HG02970 (cell line): ENCODE measurements around the gene TRIM2.

Experiments used
- ATAC-seq: cut with Tn5 transposase; IDR thresholded peaks from one replicate; pipeline ENCODE4 v1.9.1; 2021; ENCODE audit warnings: mild to moderate bottlenecking, moderate library complexity, moderate number of reproducible peaks; ENCODE audit not compliant: unreplicated experiment, low FRiP score

TRIM2 gene

DNA sequence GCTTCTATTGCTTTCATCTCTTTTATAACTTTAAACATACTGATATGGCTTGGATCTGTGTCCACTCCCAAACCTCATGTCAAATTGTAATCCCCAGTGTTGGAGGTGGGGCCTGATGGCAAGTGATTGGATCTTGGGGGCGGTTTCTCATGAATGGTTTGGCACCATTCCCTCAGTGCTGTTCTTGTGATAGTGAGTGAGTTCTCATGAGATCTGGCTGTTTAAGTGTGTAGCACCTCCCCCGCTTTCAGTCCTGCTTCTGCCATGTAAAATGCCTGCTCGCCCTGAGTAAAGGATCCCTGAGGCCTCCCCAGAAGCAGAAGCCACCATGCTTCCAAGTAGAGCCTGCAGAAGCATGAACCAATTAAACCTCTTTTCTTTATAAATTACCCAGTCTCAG, 157.9 kb downstream of the TRIM2 start:
- ATAC-seq: no peak

- ATAC-seq: no peak
These were observed 159.8 kb downstream of the TRIM2 start for GRCh38 chr4:153364061-153364460.

GRCh38 chr4:153365003-153365402, 160.8 kb downstream of the TRIM2 start:
- no peak for ATAC-seq

GRCh38 chr4:153366486-153366885, 162.2 kb downstream of the TRIM2 start:
- no peak for ATAC-seq

GRCh38 chr4:153367092-153367491, 162.8 kb downstream of the TRIM2 start:
- ATAC-seq: no peak

- ATAC-seq: no peak
These were observed 164.8 kb downstream of the TRIM2 start for GRCh38 chr4:153369021-153369420.

GRCh38 chr4:153371701-153372234, 167.5 kb downstream of the TRIM2 start:
- ATAC-seq: no peak

DNA sequence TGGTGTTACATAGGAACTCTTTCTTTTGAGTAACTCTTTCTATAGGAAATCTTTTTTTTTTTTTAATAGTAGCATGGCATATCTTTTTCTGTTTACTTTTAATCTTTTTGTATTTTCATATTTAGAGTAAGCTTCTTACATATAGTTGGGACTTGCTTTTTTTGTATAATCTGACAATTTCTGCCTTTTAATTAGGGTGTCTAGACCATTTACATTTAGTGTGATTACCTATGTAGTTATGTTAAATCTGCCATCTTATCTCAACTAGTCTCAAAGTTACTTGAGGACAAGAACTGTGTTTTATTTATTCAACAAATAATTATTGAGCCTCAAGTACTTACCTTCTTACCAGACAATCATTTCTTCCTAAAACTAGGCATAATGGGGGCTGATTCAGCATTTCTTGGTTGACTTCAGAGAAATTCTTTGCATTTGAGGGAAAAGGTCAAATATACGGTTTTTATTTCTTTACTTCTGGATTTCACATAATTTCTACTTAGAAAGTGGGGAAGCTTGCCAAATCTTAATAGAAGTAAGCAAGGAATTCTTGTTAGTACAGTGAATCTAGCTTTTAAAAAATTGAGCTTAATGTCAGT, 168.8 kb downstream of the TRIM2 start:
- ATAC-seq: no peak

DNA sequence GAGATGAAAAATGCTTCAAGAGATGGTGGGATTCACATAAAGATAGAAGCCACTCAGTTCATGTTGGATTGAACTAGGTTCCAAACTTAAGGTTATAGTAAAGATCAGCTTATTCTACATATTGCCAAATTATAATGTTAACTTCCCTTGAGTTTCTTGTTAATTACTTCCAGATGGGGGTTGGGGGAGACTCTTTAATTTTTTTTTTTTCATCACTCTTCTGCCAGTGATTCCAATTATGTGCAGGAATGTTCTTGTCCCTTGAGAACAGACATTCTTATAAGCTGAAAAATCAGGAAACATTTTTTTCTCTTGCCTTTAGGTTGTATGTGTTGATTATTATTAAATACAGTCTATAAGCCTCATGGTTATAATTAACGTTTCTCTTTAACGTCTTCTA, 170.2 kb downstream of the TRIM2 start:
- no peak for ATAC-seq

DNA sequence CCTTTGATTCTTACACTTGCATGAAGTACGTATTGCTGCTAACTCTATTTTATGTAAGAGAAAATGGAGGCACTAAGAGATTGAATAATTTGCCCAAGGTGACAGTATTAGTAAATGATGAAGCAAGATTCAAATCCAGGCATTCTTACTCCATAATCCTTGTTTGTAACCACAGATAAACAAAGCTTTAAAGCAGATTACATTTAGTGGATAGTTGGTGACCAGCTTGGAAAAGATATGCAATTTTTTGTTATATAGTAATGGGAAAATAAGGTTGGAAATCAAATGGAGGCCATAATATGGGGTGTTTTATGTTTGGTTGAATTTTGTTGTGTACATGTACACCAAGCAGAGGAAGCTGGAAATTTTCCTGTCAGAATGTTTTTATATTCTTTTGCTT, 171.1 kb downstream of the TRIM2 start:
- ATAC-seq: no peak

GRCh38 chr4:153383131-153383530, 178.9 kb downstream of the TRIM2 start:
- ATAC-seq: no peak

- ATAC-seq: no peak
These were observed 179.9 kb downstream of the TRIM2 start for GRCh38 chr4:153384160-153384559.

GRCh38 chr4:153385784-153386183, 181.5 kb downstream of the TRIM2 start:
- ATAC-seq: no peak

- no peak for ATAC-seq
These were observed 183.7 kb downstream of the TRIM2 start for GRCh38 chr4:153387981-153388380.
